WTC11 (cell line): ENCODE data around the gene PRKRA.

Experiments used
- ATF2 ChIP-seq: sonication (generic); formaldehyde crosslinking; IDR thresholded peaks from 2 replicates; pipeline ENCODE4 v1.8.1; 2022; ENCODE audit warnings: low read depth, missing genetic modification reagents, borderline replicate concordance
- CTCF ChIP-seq: fragments of 200-600 bp; IDR thresholded peaks from 2 replicates; pipeline ENCODE4 v1.8.0; 2022; ENCODE audit warnings: antibody characterized with exemption
- E2F4 ChIP-seq: sonication (generic); formaldehyde crosslinking; IDR thresholded peaks from 2 replicates; pipeline ENCODE4 v1.8.1; 2022; ENCODE audit warnings: low read depth, mild to moderate bottlenecking, moderate library complexity, missing genetic modification reagents, borderline replicate concordance
- ELF4 ChIP-seq: sonication (generic); formaldehyde crosslinking; IDR thresholded peaks from 2 replicates; pipeline ENCODE4 v1.8.1; 2022; ENCODE audit warnings: low read depth, mild to moderate bottlenecking, moderate library complexity, missing genetic modification reagents
- ESRRA ChIP-seq: sonication (generic); formaldehyde crosslinking; IDR thresholded peaks from 2 replicates; pipeline ENCODE4 v1.8.1; 2022; ENCODE audit warnings: mild to moderate bottlenecking, missing genetic modification reagents, borderline replicate concordance
- ETV6 ChIP-seq: sonication (generic); formaldehyde crosslinking; IDR thresholded peaks from 2 replicates; pipeline ENCODE4 v1.8.1; 2022; ENCODE audit warnings: mild to moderate bottlenecking, missing genetic modification reagents
- MAX ChIP-seq: sonication (generic); formaldehyde crosslinking; IDR thresholded peaks from 2 replicates; pipeline ENCODE4 v1.8.0; 2022; ENCODE audit warnings: mild to moderate bottlenecking, missing genetic modification reagents
- ZNF317 ChIP-seq: sonication (generic); formaldehyde crosslinking; IDR thresholded peaks from 2 replicates; pipeline ENCODE4 v1.8.1; 2023; ENCODE audit warnings: low read depth, mild to moderate bottlenecking, moderate library complexity, missing genetic modification reagents, borderline replicate concordance

GRCh38 chr2:178409261-178409660 lies 41.7 kb downstream of the PRKRA start:
- TF ChIP-seq CTCF: no peak
- TF ChIP-seq MAX: no peak
- TF ChIP-seq ETV6 (CRISPR knock-in tag): no peak
- no peak for TF ChIP-seq ELF4 (CRISPR knock-in tag)
- no peak for TF ChIP-seq E2F4 (CRISPR knock-in tag)
- no peak for TF ChIP-seq ZNF317 (CRISPR knock-in tag)
- TF ChIP-seq ATF2: no peak
- TF ChIP-seq ESRRA (CRISPR knock-in tag): no peak
